HG02938 (cell line): ENCODE data around the gene NR3C2.
"Not testable (repeated sequence)": the region's sequence is repeated elsewhere in the genome, so short reads cannot be mapped to it uniquely, and the experiment has no call there.

ENCODE experiments used
- ATAC-seq: cut with Tn5 transposase; IDR thresholded peaks from one replicate; pipeline ENCODE4 v1.9.1; 2021; ENCODE audit warnings: mild to moderate bottlenecking, moderate library complexity; ENCODE audit not compliant: unreplicated experiment

The NR3C2 gene

DNA sequence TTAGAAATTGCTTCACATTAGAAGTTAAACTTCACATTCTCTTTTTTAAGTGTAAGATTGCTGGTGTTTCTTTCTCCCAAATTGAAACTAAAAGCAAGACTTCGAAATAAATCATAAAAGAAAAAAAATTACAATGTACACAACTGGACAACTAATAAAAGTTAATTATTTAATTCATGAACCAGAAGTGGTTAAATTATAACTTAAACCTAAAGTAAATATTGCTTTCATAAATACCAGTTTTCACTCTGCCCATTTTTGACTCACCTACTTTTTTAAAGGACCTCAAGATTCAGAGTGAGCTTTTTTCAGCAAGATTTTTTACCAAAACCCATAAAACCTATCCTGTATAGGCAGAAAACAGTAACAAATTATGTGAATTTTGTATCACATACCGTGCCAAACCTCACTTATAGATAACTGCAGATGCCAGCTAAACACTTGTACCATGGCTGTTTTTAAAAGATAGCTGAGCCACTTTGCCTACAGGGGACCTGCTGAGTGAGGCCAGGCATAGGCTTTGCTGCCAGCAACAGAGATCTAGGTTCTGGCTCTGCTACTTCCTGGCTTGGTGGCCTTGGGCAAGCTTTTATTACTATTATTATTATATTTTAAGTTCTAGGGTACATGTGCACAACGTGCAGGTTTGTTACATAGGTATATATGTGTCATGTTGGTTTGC, 259.8 kb downstream of the NR3C2 start:
- ATAC-seq = no peak

DNA sequence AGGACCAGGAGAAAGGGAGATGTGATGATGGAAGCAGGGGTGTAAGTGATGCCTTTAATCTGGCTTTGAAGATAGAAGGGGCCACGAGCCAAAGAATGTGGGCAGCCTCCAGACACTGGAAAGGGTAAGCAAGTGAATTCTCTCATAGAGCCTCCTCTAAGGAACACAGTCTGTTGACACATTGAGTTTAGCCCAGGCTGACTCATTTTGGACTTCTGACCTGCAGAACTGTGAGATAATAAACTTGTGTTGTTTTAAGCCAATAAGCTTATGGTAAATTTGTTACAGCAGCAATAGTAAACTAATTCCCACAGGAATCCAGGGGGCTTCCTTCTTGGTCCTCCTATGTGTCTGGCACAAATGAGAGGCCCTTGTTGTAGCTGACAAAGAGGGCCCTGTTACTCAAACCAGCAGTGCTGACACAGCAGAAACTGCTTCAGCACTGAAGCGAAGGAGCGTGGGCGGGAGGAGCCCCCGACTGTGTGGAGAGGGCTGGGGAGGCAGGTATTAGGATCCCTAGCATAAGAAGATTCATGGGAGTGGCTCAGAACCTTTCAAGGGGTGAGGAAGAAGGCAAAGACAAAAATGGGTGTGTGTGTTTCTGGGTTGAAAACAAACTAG, 268.7 kb downstream of the NR3C2 start:
- ATAC-seq = no peak

DNA sequence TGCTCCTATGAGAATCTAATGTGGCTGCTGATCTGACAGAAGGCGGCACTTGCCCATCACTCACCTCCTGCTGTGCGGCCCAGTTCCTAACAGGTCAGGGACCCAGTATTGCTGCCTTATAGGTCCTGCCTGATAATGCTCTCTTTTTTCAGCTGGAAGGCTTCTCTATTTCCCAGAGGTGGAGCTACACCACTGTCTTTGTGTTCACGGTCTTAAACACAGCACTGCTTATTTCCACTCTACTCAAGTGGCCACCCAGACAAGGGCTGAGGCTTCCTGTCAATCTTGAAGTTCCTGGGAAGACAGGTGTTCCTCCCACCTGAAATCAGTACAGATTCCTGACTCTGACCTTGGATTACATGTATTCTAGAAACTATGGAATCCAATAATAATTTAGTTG, 270.6 kb downstream of the NR3C2 start:
- no peak for ATAC-seq

GRCh38 chr4:148170408-148171365, 271.5 kb downstream of the NR3C2 start:
- ATAC-seq = no peak

- ATAC-seq = no peak
Measured at GRCh38 chr4:148166132-148166591, 276.1 kb downstream of the NR3C2 start.

DNA sequence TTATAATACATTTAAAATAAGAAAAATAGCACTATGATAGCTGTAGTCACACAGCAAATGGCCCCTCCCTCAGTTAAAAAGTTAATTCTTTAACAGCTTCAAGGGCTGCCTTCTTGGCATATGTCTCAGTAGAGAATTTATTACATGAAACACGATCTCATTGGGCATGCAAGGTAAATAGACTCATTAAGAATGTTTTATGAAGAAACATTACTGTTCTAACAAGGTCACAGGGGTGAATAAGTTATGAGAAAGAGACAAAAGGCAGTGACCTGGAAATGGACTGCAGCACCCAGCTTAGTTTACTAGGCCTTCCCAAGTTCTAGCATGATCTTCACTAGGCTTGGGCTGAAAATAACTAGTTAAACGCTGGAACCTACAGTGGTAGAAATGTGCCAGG, 277.7 kb downstream of the NR3C2 start:
- no peak for ATAC-seq

GRCh38 chr4:148162991-148163390, 279.2 kb downstream of the NR3C2 start:
- no peak for ATAC-seq

GRCh38 chr4:148162519-148162918, 279.7 kb downstream of the NR3C2 start:
- ATAC-seq = no peak

- ATAC-seq = no peak
Measured at GRCh38 chr4:148161601-148162000, 280.6 kb downstream of the NR3C2 start.

- ATAC-seq = no peak
Measured at GRCh38 chr4:148159793-148160192, 282.4 kb downstream of the NR3C2 start.

DNA sequence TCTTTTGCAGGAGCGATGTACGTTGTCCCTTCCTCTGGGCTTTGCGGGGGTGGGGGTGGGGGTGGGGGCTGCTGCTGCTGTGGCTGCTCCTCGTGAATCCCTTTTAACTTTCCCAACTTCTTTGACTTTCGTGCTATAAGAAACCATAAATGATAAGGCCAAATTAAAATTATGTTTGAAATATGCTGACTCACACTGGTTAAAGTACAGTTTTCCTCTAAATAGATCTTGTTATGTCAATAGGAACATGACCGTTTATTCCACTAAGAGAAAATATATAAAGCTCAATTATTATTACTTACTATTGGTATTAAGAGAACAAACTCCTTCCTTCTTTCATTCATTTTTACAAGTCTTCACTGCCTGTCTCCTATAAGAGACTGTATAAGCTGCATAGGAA, 287.4 kb downstream of the NR3C2 start:
- ATAC-seq = no peak

- no peak for ATAC-seq
Measured at GRCh38 chr4:148152868-148153625, 289.2 kb downstream of the NR3C2 start.

DNA sequence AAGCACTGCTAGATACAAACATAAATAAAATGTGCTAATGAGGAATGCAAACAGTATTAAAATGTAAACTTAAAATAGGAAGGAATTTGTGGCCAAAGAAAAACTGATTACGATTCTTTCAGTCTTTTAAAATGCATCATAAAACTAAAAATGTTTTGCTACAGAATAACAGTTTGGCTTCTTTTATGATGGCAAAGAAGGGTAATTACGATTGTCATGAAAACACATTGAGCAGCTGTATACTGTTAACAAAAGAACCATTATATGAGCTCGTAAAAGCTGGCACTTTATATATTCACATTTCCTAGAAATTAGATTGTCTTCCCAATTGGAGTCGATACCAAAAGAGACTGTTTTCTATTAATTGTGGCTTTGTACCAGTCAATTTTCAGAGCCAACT, 290.4 kb downstream of the NR3C2 start:
- ATAC-seq = no peak

DNA sequence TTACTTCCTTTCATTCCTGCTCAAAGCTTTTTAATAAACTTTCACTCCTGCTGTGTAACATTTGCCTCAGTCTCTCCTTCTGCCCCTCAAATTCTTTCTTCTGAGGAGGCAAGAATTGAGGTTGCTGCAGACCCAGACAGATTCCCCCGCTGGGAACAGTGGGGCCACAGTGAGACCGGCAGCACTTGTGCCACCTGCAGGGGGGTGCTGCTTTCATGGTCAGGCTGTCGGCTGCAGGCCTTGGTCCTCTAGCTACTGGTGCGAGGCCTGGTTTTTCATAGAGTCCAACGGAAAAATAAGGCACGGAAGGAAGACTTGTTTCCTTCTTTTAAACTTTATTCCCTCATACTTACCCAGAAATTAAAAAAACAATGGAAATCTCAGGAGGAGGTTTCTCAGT, 296.7 kb downstream of the NR3C2 start:
- ATAC-seq = no peak

DNA sequence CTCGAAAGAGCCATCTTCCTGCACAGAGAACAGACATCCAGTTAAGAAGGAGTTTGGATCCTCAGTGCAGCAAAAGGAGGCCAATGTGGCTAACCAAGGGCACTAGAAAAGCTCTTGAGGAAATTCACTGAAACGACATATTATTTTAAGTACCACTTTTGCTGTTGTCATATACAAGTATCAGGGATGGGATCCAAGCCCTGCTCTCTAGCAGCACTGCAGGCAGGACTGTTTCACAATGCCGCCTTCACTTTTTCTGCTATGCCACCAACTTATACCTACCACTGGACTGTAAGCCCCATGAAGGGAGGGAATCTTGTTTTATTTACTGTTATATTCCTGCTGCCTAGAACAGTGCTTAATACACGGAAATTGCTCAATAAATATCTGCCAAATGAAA, 299.0 kb downstream of the NR3C2 start:
- ATAC-seq = no peak

DNA sequence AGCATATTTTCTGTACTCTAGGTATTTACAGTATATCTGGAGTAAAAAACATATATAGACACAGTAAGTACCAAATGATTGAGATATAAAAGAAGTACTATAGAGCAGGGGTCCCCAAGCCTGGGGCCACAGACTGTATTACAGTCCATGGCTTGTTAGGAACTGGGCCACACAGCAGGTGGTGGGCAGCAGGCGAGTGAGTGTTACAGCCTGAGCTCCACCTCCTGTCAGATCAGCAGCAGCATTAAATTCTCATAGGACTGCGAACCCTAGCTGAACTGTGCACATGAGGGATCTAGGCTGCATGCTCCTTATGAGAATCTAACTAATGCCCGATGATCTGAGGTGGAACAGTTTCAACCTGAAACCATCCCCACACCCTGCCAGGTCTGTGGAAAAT, 300.7 kb downstream of the NR3C2 start:
- no peak for ATAC-seq

GRCh38 chr4:148126825-148127224, 315.4 kb downstream of the NR3C2 start:
- no peak for ATAC-seq

DNA sequence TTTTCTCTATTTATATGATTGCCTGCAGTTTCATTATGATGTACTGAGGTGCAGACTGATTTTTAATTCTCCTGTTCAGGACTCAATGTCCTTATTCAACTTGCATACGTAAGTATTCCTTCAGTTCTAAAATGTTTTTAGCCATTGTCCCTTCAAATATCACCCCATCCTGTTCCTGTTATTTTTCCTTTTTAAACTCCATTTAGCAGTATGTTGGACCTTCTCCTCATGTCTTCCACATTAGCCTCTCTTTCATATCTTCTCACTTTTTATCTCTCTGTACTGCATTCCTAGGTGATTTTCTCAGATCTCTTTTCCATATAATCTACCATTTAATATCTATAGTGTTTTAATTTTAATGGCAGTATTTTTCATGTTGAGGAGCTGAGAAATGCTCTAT, 317.7 kb downstream of the NR3C2 start:
- no peak for ATAC-seq

GRCh38 chr4:148123161-148123560, 319.1 kb downstream of the NR3C2 start:
- ATAC-seq = not testable (repeated sequence)

GRCh38 chr4:148120216-148120615, 322.0 kb downstream of the NR3C2 start:
- no peak for ATAC-seq

GRCh38 chr4:148118633-148119032, 323.6 kb downstream of the NR3C2 start:
- ATAC-seq = no peak
